ENCODE measurements around the gene CYP1A2.
"Not testable (repeated sequence)": the region's sequence is repeated elsewhere in the genome, so short reads cannot be mapped to it uniquely, and the experiment has no call there.

Gene CYP1A2

GRCh38 chr15:74748322-74748946 is at the start of gene CYP1A2:
CYP1A2 (plus strand) TSS chr15:74748845; CDS start chr15:74749739, 894 bp downstream.
- DNase-seq: no peak

DNA sequence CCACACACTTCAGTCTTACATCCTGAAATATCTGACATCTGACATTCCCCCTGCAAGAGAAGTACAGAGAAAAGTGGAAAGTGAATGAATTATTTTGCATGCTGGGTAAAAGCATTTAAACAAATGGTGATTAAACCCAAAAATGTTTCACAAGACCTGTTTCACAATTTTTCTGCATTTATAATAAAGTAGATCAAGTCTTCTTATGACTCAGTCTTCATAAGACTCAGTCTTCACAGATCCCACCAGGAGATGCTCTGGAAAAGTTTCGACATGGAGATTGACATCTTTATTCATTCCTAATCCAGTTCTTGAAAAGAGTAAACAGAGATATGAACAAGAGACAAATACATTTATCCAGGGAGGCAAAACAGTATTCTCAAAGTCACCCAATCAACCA is 39.6 kb upstream of the CYP1A2 start:
- DNase-seq: no peak

GRCh38 chr15:74709892-74710291 is 38.8 kb upstream of the CYP1A2 start:
- DNase-seq: no peak

- no peak for DNase-seq
These were observed 38.1 kb upstream of the CYP1A2 start for GRCh38 chr15:74710319-74711094.

- DNase-seq: no peak
These were observed 36.3 kb upstream of the CYP1A2 start for GRCh38 chr15:74712311-74712710.

GRCh38 chr15:74716651-74717050 is 32.0 kb upstream of the CYP1A2 start:
- no peak for DNase-seq

- DNase-seq: no peak
These were observed 26.1 kb upstream of the CYP1A2 start for GRCh38 chr15:74722591-74722990.

GRCh38 chr15:74723187-74723586 is 25.5 kb upstream of the CYP1A2 start:
- DNase-seq: no peak

DNA sequence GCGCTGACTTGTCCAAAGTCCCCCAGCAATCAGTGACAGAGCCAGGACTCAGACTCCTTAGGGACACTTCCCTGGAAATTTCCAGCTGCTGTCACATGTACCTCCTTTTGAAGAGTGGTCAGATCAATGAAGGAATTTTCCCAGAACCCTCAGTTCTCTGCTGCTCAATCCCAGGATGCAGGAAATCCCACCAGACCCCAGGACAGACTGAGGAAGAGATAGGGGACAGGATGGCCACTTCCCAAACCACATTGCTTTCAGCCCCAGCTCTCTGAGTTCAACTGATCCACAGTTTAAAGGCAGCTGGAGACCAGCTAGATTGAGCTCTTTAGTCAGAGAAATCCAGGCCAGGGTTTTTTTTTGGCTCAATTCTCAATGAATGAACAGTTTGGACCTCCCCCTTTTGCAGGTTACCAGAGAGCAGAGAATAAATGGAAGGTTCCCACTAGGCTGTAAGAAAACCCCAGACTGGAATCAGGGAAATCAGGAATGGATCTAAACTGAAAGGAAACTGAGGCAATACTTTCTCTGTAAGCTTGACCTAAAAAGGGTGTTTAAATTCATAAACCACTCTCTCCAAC is 24.8 kb upstream of the CYP1A2 start:
- peak; percentile 72 for DNase-seq

GRCh38 chr15:74724570-74725224 is 23.9 kb upstream of the CYP1A2 start:
- DNase-seq: no peak

- DNase-seq: no peak
These were observed 23.3 kb upstream of the CYP1A2 start, which contains the start of gene CYP1A1 for GRCh38 chr15:74725225-74725774. CYP1A1 (minus strand) TSS chr15:74725528; CDS start chr15:74723097, 2,431 bp downstream.

DNA sequence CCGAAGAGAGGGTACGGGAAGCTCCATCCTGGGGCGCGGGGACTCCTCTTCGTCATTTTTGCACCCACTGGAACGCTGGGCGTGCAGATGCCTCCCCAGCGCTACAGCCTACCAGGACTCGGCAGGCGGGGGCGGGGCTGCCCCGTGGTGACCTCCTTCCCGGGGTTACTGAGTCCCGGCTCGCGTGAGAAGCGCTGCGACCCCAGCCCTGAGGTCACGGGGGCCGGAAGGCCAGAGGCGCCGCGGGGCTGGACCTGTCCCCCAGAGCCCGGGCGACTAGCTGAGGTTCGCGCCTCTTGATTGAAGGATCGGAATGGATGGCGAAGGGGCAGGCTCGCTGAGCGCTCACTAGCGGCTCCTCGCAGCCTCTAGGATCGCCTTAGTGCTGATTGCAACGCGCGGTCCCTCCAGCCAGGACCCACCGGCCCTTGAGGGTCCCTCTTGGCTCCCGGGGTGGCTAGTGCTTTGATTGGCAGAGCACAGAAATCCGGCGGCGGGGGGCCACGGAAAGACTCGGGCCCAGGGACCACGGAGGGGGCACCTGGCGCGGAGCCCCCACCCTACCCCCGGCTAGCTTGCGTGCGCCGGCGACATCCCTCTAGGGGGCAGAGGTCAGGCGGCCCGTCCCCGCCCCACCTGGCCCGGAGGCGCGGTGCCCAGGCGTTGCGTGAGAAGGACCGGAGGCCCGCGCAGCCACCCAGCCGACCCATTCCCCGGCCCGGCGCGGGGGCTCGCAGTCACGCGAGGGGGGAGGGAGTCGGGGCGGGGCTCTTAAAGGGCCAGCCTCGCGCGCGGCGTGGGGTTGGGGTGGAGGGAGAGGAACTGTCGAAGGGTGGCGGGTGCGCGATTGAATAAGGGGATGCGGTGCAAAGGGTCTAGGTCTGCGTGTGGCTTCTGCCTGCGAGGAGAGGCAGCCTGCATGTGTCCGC is 22.5 kb upstream of the CYP1A2 start:
- no peak for DNase-seq

DNA sequence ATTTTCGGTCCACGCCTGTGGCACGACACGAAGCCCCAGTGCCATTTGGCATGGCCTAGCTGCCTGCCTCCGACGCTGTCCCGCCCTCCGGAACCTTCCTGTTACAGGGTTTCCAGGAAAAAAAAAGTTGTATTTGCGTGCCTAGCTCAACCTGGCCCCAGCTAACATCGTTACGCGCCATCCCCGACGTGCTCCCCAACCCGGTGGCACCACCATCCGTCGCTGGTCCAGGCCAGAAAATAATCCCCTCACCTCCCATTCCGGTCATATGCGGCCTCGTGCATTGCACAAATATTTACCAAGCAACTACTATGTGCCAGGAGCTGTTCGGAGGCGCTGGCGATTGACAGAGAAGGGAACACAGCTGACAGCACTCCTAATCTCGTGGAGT is 21.9 kb upstream of the CYP1A2 start:
- DNase-seq: no peak

- DNase-seq: no peak
These were observed 20.9 kb upstream of the CYP1A2 start for GRCh38 chr15:74727727-74728126.

DNA sequence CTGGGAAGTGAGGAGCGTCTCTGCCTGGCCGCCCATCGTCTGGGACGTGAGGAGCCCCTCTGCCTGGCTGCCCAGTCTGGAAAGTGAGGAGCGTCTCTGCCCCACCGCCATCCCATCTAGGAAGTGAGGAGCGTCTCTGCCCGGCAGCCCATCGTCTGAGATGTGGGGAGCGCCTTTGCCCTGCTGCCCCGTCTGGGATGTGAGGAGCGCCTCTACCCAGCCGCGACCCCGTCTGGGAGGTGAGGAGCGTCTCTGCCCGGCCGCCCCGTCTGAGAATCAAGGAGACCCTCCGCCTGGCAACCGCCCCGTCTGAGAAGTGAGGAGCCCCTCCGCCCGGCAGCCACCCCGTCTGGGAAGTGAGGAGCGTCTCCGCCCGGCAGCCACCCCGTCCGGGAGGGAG is 19.9 kb upstream of the CYP1A2 start:
- not testable (repeated sequence) for DNase-seq

DNA sequence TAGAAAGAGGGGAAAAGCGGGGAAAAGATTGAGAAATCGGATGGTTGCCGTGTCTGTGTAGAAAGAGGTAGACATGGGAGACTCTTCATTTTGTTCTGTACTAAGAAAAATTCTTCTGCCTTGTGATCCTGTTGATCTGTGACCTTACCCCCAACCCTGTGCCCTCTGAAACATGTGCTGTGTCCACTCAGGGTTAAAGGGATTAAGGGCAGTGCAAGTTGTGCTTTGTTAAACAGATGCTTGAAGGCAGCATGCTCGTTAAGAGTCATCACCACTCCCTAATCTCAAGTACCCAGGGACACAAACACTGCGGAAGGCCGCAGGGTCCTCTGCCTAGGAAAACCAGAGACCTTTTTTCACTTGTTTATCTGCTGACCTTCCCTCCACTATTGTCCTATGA is 19.3 kb upstream of the CYP1A2 start:
- DNase-seq: not testable (repeated sequence)

DNA sequence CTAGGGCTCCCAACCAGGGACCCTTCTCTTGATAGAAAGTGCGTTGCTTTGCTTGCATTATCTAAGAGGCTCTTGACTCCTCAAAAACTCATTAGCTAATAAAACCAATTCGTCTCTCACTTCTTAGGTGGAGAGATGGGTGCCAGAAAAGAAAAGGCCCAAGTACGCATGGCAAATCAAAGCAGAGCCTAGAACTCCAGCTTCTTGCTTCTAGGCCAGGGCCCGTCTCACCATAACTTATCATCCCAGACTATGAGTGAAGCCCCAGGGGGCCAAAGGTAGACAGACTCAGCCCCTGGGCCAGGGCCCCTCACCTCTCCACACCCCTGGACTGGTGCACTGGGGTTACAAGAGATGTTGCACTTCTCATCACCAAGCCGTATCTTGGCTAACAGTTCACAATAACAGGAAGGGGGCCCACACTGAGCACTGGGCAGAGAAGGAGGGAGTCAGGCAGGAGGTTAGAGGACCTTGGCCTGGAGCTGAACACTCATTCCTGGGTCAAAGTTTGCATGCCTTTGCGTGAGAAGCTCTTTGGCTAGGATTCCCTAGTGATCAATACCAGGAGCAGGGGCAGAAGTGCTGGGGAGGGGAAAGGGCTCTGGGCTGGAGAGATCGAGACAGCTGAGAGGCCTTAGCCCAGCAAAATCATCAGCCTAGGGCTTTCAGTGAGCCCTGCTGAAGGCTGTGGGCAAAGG is 17.9 kb upstream of the CYP1A2 start:
- DNase-seq: no peak

DNA sequence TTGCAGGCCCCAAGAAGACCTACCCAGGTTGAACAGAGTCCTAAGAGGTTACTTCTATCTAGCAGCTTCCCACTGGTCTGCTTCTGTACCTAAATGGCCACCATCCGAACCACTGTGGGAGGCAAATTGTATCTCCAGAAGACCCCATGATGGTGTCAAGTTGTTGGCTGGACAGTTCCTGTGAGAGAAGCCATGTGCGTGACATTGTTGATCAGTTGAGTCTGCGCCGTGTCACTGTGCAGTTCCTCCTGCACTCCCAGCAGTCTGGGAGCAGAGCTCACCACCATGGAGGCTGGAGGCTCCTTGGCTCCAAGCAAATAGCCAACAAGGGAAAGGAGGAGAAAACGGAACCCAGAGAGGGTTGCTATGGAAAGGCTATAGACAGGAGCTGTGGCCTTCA is 15.8 kb upstream of the CYP1A2 start:
- no peak for DNase-seq

DNA sequence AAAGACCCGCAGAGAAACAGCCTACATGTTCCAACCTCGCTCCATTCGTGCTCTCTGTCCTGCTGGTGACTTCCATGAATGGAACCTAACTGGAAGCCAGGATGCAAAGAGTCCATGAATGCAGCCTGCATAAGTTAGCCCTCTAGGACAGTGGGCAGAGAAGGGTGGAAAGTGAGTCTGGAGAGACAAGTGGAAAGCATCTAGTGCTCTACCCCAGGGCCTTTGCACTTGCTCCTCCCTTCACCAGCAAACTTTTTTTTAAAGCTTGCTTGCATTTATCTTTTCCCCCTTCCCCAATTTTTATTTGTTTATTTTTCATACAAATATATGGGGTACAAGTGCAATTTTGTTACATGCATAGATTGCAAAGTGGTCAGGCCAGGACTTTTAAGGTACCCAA is 15.4 kb upstream of the CYP1A2 start:
- no peak for DNase-seq

DNA sequence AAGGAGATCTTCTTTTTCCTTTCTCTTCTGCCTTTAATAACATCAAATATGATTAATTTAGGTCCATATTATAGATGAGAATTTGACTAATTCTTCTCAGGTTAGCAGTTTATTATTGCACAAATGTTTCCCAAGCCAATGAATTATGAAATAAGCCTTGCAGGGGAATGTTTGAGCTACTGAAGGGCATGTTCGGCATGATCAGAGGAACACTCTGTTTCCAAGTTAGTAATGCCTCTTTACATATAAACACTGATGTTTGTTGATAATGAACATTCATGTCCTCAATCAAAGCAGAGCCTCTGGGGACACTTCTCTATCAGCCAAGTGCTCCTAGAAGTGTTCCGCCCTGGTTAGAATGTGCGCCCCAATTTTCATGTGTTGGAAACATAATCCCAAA is 13.3 kb upstream of the CYP1A2 start:
- DNase-seq: no peak

DNA sequence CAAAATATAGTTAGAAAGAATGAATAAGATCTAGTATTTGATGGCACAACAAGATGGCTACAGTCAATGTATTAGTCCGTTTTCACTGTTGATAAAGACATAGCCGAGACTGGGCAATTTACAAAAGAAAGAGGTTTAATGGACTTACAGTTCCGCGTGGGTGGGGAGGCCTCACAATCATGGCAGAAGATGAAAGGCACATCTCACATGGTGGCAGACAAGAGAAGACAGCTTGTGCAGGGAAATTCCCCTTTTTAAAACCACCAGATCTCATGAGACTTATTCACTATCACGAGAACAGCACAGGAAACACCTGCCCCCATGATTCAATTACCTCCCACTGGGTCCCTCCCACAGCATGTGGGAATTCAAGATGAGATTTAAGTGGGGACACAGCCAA is 10.4 kb upstream of the CYP1A2 start:
- not testable (repeated sequence) for DNase-seq
